Measurements from ENCODE around the gene RND3. TPM values are rescaled to one million over a fixed set of nuclear protein-coding genes. Genes with fewer than 3 reads are reported as not detected.

The RND3 gene
- total RNA-seq, 1 donor from 2014 or later = 26.9 TPM

- Histone ChIP-seq H3K9me3 (replicated peaks) (no peaks in the 10 kb centered on the region), H3K36me3 (no peaks in the 10 kb centered on the region), H3K27ac (replicated peaks) (peak overlapping the region; percentile 97), H3K4me1 (peaks cover 65% of the 10 kb centered on the region), H3K27me3 (ENCODE audit: low read depth) (no peaks in the 10 kb centered on the region), H3K4me3 (peak overlapping the region; percentile 84)
- TF ChIP-seq, protein P1, sequence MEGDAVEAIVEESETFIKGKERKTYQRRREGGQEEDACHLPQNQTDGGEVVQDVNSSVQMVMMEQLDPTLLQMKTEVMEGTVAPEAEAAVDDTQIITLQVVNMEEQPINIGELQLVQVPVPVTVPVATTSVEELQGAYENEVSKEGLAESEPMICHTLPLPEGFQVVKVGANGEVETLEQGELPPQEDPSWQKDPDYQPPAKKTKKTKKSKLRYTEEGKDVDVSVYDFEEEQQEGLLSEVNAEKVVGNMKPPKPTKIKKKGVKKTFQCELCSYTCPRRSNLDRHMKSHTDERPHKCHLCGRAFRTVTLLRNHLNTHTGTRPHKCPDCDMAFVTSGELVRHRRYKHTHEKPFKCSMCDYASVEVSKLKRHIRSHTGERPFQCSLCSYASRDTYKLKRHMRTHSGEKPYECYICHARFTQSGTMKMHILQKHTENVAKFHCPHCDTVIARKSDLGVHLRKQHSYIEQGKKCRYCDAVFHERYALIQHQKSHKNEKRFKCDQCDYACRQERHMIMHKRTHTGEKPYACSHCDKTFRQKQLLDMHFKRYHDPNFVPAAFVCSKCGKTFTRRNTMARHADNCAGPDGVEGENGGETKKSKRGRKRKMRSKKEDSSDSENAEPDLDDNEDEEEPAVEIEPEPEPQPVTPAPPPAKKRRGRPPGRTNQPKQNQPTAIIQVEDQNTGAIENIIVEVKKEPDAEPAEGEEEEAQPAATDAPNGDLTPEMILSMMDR (IDR thresholded peaks at IDR 0.05; ENCODE audit: borderline replicate concordance) = peak; percentile 43
- peak; percentile 77 for DNase-seq
- intact Hi-C loops (cut with micrococcal nuclease) = loop anchor here (5.0 kb wide), 2 partner anchors 688 to 888 kb away; no protein-coding TSS in a partner anchor
Observed at GRCh38 chr2:150485114-150485870, 2.2 kb downstream of the RND3 start.

- peak overlapping the region; percentile 84 for H3K4me3 ChIP-seq
- intact Hi-C loops (cut with micrococcal nuclease) = loop anchor here (5.0 kb wide), 2 partner anchors 687 to 887 kb away; no protein-coding TSS in a partner anchor
- peak overlapping the region; percentile 97 for H3K27ac ChIP-seq (replicated peaks)
- DNase-seq = no peak
- peaks cover 72% of the 10 kb centered on the region for H3K4me1 ChIP-seq
- H3K27me3 ChIP-seq (ENCODE audit: low read depth) = no peaks in the 10 kb centered on the region
- TF ChIP-seq, protein P1 (IDR thresholded peaks at IDR 0.05; ENCODE audit: borderline replicate concordance) = no peak
- H3K9me3 ChIP-seq (replicated peaks) = no peaks in the 10 kb centered on the region
- H3K36me3 ChIP-seq = no peaks in the 10 kb centered on the region
Observed at GRCh38 chr2:150484461-150485021, 2.9 kb downstream of the RND3 start.

GRCh38 chr2:150484006-150484405 lies 3.5 kb downstream of the RND3 start:
- TF ChIP-seq, protein P1 (IDR thresholded peaks at IDR 0.05; ENCODE audit: borderline replicate concordance) = no peak
- Histone ChIP-seq H3K36me3 (no peaks in the 10 kb centered on the region), H3K27me3 (ENCODE audit: low read depth) (no peaks in the 10 kb centered on the region), H3K4me3 (peak overlapping the region; percentile 84), H3K27ac (replicated peaks) (peak overlapping the region; percentile 97), H3K9me3 (replicated peaks) (no peaks in the 10 kb centered on the region), H3K4me1 (peaks cover 78% of the 10 kb centered on the region)
- no peak for DNase-seq
- intact Hi-C loops (cut with micrococcal nuclease) = no loop called here

- intact Hi-C loops (cut with micrococcal nuclease) = no loop called here
- TF ChIP-seq, protein P1 (IDR thresholded peaks at IDR 0.05; ENCODE audit: borderline replicate concordance) = no peak
- Histone ChIP-seq H3K27ac (replicated peaks) (peak overlapping the region; percentile 97), H3K4me1 (peaks cover 82% of the 10 kb centered on the region), H3K9me3 (replicated peaks) (no peaks in the 10 kb centered on the region), H3K36me3 (no peaks in the 10 kb centered on the region), H3K27me3 (ENCODE audit: low read depth) (no peaks in the 10 kb centered on the region), H3K4me3 (peak overlapping the region; percentile 84)
- no peak for DNase-seq
Observed at GRCh38 chr2:150483532-150483931, 3.9 kb downstream of the RND3 start.

- DNase-seq = no peak
- Histone ChIP-seq H3K4me3 (peak overlapping the region; percentile 84), H3K27me3 (ENCODE audit: low read depth) (no peaks in the 10 kb centered on the region), H3K27ac (replicated peaks) (peak overlapping the region; percentile 97), H3K4me1 (peaks cover 89% of the 10 kb centered on the region), H3K36me3 (no peaks in the 10 kb centered on the region), H3K9me3 (replicated peaks) (no peaks in the 10 kb centered on the region)
- intact Hi-C loops (cut with micrococcal nuclease) = no loop called here
- TF ChIP-seq, protein P1 (IDR thresholded peaks at IDR 0.05; ENCODE audit: borderline replicate concordance) = no peak
Observed at GRCh38 chr2:150482667-150483400, 4.6 kb downstream of the RND3 start.
